ENCODE data around the gene CCDC126. TPM values are rescaled to one million over a fixed set of nuclear protein-coding genes. Genes with fewer than 3 reads are reported as not detected.
A peak's percentile ranks its signal among the peaks of the same experiment; 100 is the strongest.
"Not testable (repeated sequence)": the region's sequence is repeated elsewhere in the genome, so short reads cannot be mapped to it uniquely, and the experiment has no call there.

Gene CCDC126
- total and polyA plus RNA-seq, 7 donors: 7.2 to 17.9 (median 12.5) TPM

DNA sequence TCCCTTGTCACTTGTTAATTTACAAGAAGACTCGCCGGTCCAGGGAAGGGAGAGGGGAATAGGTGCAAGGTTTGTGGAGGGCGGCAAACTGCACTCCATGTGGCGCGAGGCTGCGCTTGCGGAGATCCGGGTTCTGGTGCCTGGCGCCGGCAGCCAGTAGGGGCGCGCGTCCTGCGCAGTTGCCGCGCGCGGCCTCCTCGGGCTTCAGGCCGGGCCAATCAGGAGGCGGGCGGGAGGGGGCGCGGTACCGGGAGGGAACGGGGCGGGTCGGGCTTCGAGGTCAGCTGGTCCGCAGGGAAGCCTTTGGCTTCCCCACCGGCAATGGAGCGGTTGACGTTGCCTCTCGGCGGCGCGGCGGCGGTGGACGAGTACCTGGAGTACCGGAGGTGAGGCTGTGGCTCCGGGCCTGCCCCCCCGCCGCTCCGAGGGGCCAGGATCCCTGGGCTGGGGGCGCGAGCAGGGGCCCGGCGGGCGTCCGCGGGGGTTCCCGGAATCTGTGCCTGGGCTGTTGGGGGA, 82.8 kb downstream of the CCDC126 start, which contains the start of gene FAM221A:
Gene FAM221A (plus strand): TSS at position 302 of the 516 bp plus-strand sequence. CDS start 20 bp downstream, at position 322.
- H3K36me3 ChIP-seq (ENCODE audit: insufficient read depth in 1 of 2, low read depth in 1 of 2): no peaks in the 10 kb centered on the region
- peak within 1 kb of the TSS; percentile 81 for H3K27ac ChIP-seq
- no peaks in the 10 kb centered on the region for H3K27me3 ChIP-seq (ENCODE audit: insufficient read depth in 3 of 3, low read length in 2 of 3)
- TF ChIP-seq, protein P1, sequence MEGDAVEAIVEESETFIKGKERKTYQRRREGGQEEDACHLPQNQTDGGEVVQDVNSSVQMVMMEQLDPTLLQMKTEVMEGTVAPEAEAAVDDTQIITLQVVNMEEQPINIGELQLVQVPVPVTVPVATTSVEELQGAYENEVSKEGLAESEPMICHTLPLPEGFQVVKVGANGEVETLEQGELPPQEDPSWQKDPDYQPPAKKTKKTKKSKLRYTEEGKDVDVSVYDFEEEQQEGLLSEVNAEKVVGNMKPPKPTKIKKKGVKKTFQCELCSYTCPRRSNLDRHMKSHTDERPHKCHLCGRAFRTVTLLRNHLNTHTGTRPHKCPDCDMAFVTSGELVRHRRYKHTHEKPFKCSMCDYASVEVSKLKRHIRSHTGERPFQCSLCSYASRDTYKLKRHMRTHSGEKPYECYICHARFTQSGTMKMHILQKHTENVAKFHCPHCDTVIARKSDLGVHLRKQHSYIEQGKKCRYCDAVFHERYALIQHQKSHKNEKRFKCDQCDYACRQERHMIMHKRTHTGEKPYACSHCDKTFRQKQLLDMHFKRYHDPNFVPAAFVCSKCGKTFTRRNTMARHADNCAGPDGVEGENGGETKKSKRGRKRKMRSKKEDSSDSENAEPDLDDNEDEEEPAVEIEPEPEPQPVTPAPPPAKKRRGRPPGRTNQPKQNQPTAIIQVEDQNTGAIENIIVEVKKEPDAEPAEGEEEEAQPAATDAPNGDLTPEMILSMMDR (IDR thresholded peaks at IDR 0.05): peak; percentile 70
- 1 to 2% (median 1%) methylated on average over 32 to 53 of the region's 53 CpGs for WGBS, 3 donors
- peak; percentile 91 to 94 for DNase-seq
- intact Hi-C loops (cut with DNase I): loop anchor here in 1 of 2 donors (5.0 kb wide), 1 partner anchor 83 kb away; the partner anchor contains the start of gene CCDC126
- peaks cover 9% of the 10 kb centered on the region for H3K4me1 ChIP-seq
- no peaks in the 10 kb centered on the region for H3K9me3 ChIP-seq
- H3K4me3 ChIP-seq: peak within 1 kb of the TSS; percentile 94
- peak; percentile 99 to 100 (median 100) for ATAC-seq

DNA sequence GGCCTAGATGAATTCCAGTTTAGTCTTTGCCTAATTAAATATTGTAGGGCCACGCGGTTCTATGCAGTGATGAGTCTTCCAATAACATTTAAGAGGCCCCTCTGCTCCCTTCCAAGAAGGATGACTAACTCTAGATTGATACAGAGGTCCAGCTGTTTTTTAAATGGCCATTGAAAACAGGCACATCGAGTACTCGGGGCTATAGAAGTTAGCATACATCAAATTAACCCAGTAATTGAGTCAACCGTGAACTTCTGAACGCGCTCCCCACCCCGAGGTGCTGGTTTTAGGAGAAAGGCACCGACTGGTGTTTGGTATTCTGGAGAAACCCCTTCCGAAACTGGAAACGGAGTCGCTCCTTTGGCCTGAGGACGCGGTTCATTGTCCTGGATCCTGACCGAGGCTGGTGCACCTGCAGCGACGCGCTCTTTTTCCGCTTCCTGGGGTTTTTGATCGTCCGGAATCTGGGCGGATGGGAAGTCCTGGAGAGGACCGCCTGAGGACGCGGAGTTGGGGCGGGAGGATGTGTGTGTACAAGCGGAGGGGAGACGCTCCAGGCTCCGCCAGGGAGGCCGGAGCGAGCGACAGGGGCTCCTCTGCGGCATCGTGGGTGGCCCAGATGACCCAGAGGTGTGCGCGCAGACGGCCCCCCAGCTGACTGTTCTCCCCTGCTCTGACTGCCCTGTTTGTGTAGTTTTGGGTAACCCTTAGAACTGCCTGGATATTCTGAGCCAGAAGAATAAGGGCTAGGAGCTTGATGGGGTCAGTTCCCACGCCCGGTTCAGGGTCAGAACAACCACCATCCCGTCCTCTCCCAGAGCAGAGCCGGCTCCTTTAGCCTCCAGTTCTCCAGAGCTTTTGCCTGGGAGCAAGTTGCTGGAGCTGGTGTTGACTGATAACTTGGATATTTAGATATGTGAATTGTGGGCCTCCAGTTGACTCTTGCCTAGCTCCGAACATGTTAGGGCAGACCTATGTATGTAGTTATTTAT, 83.5 kb downstream of the CCDC126 start:
- no peaks in the 10 kb centered on the region for H3K27me3 ChIP-seq (ENCODE audit: insufficient read depth in 3 of 3, low read length in 2 of 3)
- H3K27ac ChIP-seq: peak overlapping the region; percentile 81
- intact Hi-C loops (cut with DNase I): loop anchor here in 1 of 2 donors (5.0 kb wide), 1 partner anchor 83 kb away; the partner anchor contains the start of gene CCDC126
- H3K4me3 ChIP-seq: peak overlapping the region; percentile 94
- TF ChIP-seq, protein P1 (IDR thresholded peaks at IDR 0.05): no peak
- peaks cover 9% of the 10 kb centered on the region for H3K4me1 ChIP-seq
- no peaks in the 10 kb centered on the region for H3K36me3 ChIP-seq (ENCODE audit: insufficient read depth in 1 of 2, low read depth in 1 of 2)
- H3K9me3 ChIP-seq: no peaks in the 10 kb centered on the region
- DNase-seq (peak; percentile 51 to 70), ATAC-seq (peak; percentile 53 to 69 (median 61))
- 8 to 12% (median 11%) methylated on average over 41 to 42 of the region's 42 CpGs for WGBS, 3 donors

DNA sequence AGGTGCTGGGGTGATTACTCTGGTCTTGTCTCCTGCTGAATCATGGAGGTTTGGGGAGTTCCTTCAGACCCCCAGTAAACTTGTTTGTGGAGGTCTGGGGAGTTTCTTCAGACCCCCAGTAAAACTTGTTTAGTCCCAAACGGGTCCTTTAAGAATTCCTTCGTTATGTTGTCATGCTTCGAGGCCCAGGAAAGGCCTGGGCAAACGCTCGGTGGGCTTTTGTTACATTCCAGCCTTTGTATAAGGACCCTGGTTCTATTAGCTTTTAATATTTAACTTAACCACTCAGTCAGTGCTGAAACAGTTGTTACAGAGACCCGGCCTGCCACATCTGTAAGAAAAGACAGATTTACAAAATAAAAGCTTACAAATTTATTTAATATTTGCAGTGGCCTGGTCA, 86.9 kb downstream of the CCDC126 start:
- not testable (repeated sequence) for H3K4me1 ChIP-seq; H3K27me3 ChIP-seq (ENCODE audit: insufficient read depth in 3 of 3, low read length in 2 of 3); DNase-seq; H3K36me3 ChIP-seq (ENCODE audit: insufficient read depth in 1 of 2, low read depth in 1 of 2); H3K27ac ChIP-seq; ATAC-seq; H3K4me3 ChIP-seq; H3K9me3 ChIP-seq
- WGBS, 3 donors: 54 to 73% (median 68%) methylated on average over 6 of the region's 6 CpGs
- intact Hi-C loops (cut with DNase I): loop anchor here in 1 of 2 donors (5.0 kb wide), 1 partner anchor 87 kb away; the partner anchor contains the start of gene CCDC126

- Histone ChIP-seq H3K36me3 (ENCODE audit: insufficient read depth in 1 of 2, low read depth in 1 of 2) (peaks cover 0 to 8% of the 10 kb centered on the region in 2 donors), H3K27me3 (ENCODE audit: insufficient read depth in 3 of 3, low read length in 2 of 3) (no peaks in the 10 kb centered on the region), H3K4me1 (peaks cover 8% of the 10 kb centered on the region), H3K4me3 (no peak overlapping the region), H3K9me3 (no peaks in the 10 kb centered on the region), H3K27ac (no peak overlapping the region)
- DNase-seq (no peak), ATAC-seq (no peak)
- TF ChIP-seq, protein P1 (IDR thresholded peaks at IDR 0.05): no peak
- intact Hi-C loops (cut with DNase I): no loop called here
- 50 to 62% (median 57%) methylated on average over 3 of the region's 3 CpGs for WGBS, 3 donors
Measured at GRCh38 chr7:23685731-23686130, 88.5 kb downstream of the CCDC126 start.

DNA sequence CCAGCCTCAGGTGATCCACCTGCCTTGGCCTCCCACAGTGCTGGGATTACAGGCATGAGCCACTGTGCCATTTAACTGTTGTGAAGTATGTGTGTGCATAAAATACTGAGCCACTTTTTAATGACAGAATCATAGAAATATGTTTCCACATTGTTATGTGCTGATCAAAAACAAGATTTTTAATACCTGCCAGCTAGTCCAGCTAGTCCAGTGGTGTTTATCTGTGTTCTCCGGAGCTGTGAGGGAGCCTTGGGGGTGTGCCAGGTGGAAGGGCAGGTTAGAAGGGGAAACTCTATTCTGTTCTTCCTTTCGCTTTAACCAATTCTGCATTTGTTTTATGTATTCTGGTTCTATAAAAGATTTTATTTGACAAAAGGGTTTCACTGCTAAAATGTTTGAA, 89.8 kb downstream of the CCDC126 start:
- intact Hi-C loops (cut with DNase I): no loop called here
- no peak for ATAC-seq
- Histone ChIP-seq H3K27me3 (ENCODE audit: insufficient read depth in 3 of 3, low read length in 2 of 3) (no peaks in the 10 kb centered on the region), H3K9me3 (no peaks in the 10 kb centered on the region), H3K4me1 (peaks cover 9% of the 10 kb centered on the region), H3K27ac (no peak overlapping the region), H3K36me3 (ENCODE audit: insufficient read depth in 1 of 2, low read depth in 1 of 2) (peaks cover 0 to 8% of the 10 kb centered on the region in 2 donors), H3K4me3 (no peak overlapping the region)
- DNase-seq: no peak
- TF ChIP-seq, protein P1 (IDR thresholded peaks at IDR 0.05): no peak
- 61 to 70% (median 66%) methylated on average over 2 of the region's 2 CpGs for WGBS, 3 donors
